H9 (cell line): ENCODE data around the gene CCL13. TPM values are rescaled to one million over a fixed set of nuclear protein-coding genes. Genes with fewer than 3 reads are reported as not detected.
A peak's percentile ranks its signal among the peaks of the same experiment; 100 is the strongest.

ENCODE experiments used
- DNase-seq: peaks from one replicate; pipeline ENCODE4 v3.0.0-alpha.2; 2017
- H2AFZ ChIP-seq: one replicate; pipeline ENCODE4 v1.6.1; 2013; ENCODE audit warnings: mild to moderate bottlenecking, low read length, control low read depth, moderate library complexity
- H2AK5ac ChIP-seq: 2 replicates; pipeline ENCODE4 v1.6.1; 2013; ENCODE audit warnings: low read length, control low read depth, mixed read lengths; ENCODE audit not compliant: insufficient read length
- H2BK120ac ChIP-seq: one replicate; pipeline ENCODE4 v1.6.1; 2013; ENCODE audit warnings: low read depth, mild to moderate bottlenecking, low read length, control low read depth, inconsistent platforms; ENCODE audit not compliant: poor library complexity, severe bottlenecking
- H2BK12ac ChIP-seq: 2 replicates; pipeline ENCODE4 v1.6.1; 2013; ENCODE audit warnings: low read length, control low read depth, mixed read lengths, low read depth; ENCODE audit not compliant: insufficient read length
- H2BK15ac ChIP-seq: 2 replicates; pipeline ENCODE4 v1.6.1; 2013; ENCODE audit warnings: low read depth, low read length, control low read depth
- H2BK20ac ChIP-seq: one replicate; pipeline ENCODE4 v1.6.1; 2013; ENCODE audit warnings: low read depth, mild to moderate bottlenecking, low read length, control low read depth, inconsistent platforms; ENCODE audit not compliant: poor library complexity, severe bottlenecking
- H2BK5ac ChIP-seq: 2 replicates; pipeline ENCODE4 v1.6.1; 2013; ENCODE audit warnings: low read length, control low read depth, mixed read lengths; ENCODE audit not compliant: insufficient read length
- H3K14ac ChIP-seq: 2 replicates; pipeline ENCODE4 v1.6.1; 2013; ENCODE audit warnings: low read length, control low read depth; ENCODE audit not compliant: insufficient read depth
- H3K18ac ChIP-seq: 2 replicates; pipeline ENCODE4 v1.6.1; 2013; ENCODE audit warnings: low read depth, mild to moderate bottlenecking, mixed read lengths, low read length, control low read depth; ENCODE audit not compliant: insufficient read length
- H3K23ac ChIP-seq: 2 replicates; pipeline ENCODE4 v1.6.1; 2013; ENCODE audit warnings: low read length, control low read depth, mixed read lengths, low read depth; ENCODE audit not compliant: insufficient read length
- H3K23me2 ChIP-seq: 2 replicates; pipeline ENCODE4 v1.6.1; 2013; ENCODE audit warnings: low read depth, mild to moderate bottlenecking, mixed read lengths, low read length, control low read depth; ENCODE audit not compliant: insufficient read length, poor library complexity, severe bottlenecking
- H3K27ac ChIP-seq: 2 replicates; pipeline ENCODE4 v1.5.1; 2013; ENCODE audit warnings: low read length, control low read depth, mixed read lengths, low read depth; ENCODE audit not compliant: insufficient read length
- H3K27me3 ChIP-seq: 2 replicates; pipeline ENCODE4 v1.6.1; 2013; ENCODE audit warnings: low read length, control low read depth, inconsistent platforms; ENCODE audit not compliant: insufficient read depth
- H3K4ac ChIP-seq: 2 replicates; pipeline ENCODE4 v1.6.1; 2013; ENCODE audit warnings: low read depth, mild to moderate bottlenecking, control low read depth, inconsistent platforms, low read length, moderate library complexity
- H3K4me1 ChIP-seq: 2 replicates; pipeline ENCODE4 v1.6.1; 2013; ENCODE audit warnings: low read length, control low read depth, inconsistent platforms; ENCODE audit not compliant: insufficient read depth
- H3K4me2 ChIP-seq: 2 replicates; pipeline ENCODE4 v1.6.1; 2013; ENCODE audit warnings: low read length, control low read depth, mixed read lengths; ENCODE audit not compliant: insufficient read length, insufficient read depth
- H3K56ac ChIP-seq: 2 replicates; pipeline ENCODE4 v1.6.1; 2013; ENCODE audit warnings: low read depth, mild to moderate bottlenecking, mixed read lengths, low read length, control low read depth; ENCODE audit not compliant: insufficient read length
- H3K79me1 ChIP-seq: 2 replicates; pipeline ENCODE4 v1.6.1; 2013; ENCODE audit warnings: low read depth, mild to moderate bottlenecking, moderate library complexity, low read length, control low read depth, inconsistent platforms; ENCODE audit not compliant: insufficient read depth, poor library complexity, severe bottlenecking
- H3K79me2 ChIP-seq: 2 replicates; pipeline ENCODE4 v1.6.1; 2013; ENCODE audit warnings: low read length, control low read depth, inconsistent platforms; ENCODE audit not compliant: insufficient read depth
- H3K9ac ChIP-seq: 2 replicates; pipeline ENCODE4 v1.6.1; 2013; ENCODE audit warnings: low read length, control low read depth, mixed read lengths; ENCODE audit not compliant: insufficient read length; ENCODE audit errors: extremely low read depth
- H3K9me3 ChIP-seq: one replicate; pipeline ENCODE4 v1.6.1; 2013; ENCODE audit warnings: low read depth, low read length, inconsistent platforms; ENCODE audit not compliant: control insufficient read depth
- H3T11ph ChIP-seq: one replicate; pipeline ENCODE4 v1.6.1; 2013; ENCODE audit warnings: mild to moderate bottlenecking, low read length, control low read depth, inconsistent platforms
- H4K20me1 ChIP-seq: one replicate; pipeline ENCODE4 v1.6.1; 2013; ENCODE audit not compliant: control insufficient read depth, insufficient read length, insufficient read depth
- H4K5ac ChIP-seq: 2 replicates; pipeline ENCODE4 v1.6.1; 2013; ENCODE audit warnings: low read depth, mild to moderate bottlenecking, mixed read lengths, low read length, control low read depth; ENCODE audit not compliant: insufficient read length
- H4K8ac ChIP-seq: replicated peaks from 2 replicates; pipeline ENCODE4 v1.6.1; 2013; ENCODE audit warnings: low read length, control low read depth, mixed read lengths, low read depth; ENCODE audit not compliant: insufficient read length
- H4K91ac ChIP-seq: 2 replicates; pipeline ENCODE4 v1.6.1; 2013; ENCODE audit warnings: low read depth, mild to moderate bottlenecking, moderate library complexity, mixed read lengths, low read length, control low read depth; ENCODE audit not compliant: insufficient read length
- H3K27ac Mint-ChIP-seq, 3 experiments: 2 replicates in 2 of 3; 3 replicates in 1 of 3; pipeline ENCODE4 v1.8.0; 2020 to 2021; ENCODE audit warnings: mixed read lengths in 3 of 3, mild to moderate bottlenecking in 1 of 3, moderate library complexity in 1 of 3
- H3K27me3 Mint-ChIP-seq: 2 replicates; pipeline ENCODE4 v1.8.0; 2021; ENCODE audit warnings: low read depth, mild to moderate bottlenecking, moderate library complexity, mixed read lengths
- H3K36me3 Mint-ChIP-seq, 3 experiments: 2 replicates in 2 of 3; 3 replicates in 1 of 3; pipeline ENCODE4 v1.8.0; 2020 to 2021; ENCODE audit warnings: low read depth in 3 of 3, mixed read lengths in 3 of 3; ENCODE audit not compliant: insufficient read depth in 1 of 3
- H3K4me1 Mint-ChIP-seq, 2 experiments: 2 replicates each; pipeline ENCODE4 v1.8.0; 2020; ENCODE audit warnings: mixed read lengths in 2 of 2
- H3K4me3 Mint-ChIP-seq, 2 experiments: 2 replicates in 1 of 2; 3 replicates in 1 of 2; pipeline ENCODE4 v1.8.0; 2020 to 2021; ENCODE audit warnings: mild to moderate bottlenecking in 2 of 2, mixed read lengths in 2 of 2, moderate library complexity in 1 of 2
- H3K9me3 Mint-ChIP-seq, 2 experiments: 2 replicates in 1 of 2; 3 replicates in 1 of 2; pipeline ENCODE4 v1.8.0; 2020; ENCODE audit warnings: mild to moderate bottlenecking in 2 of 2, mixed read lengths in 2 of 2, moderate library complexity in 1 of 2
- WGBS: extraction: QIAGEN DNeasy Blood & Tissue Kit; methylation state at CpG from one replicate; pipeline ENCODE4 v1.1.7; 2013; ENCODE audit warnings: missing lambda C conversion rate, low lambda C conversion rate, mixed read lengths; ENCODE audit not compliant: insufficient read length; ENCODE audit errors: extremely low coverage; 5-methylcytosine and 5-hydroxymethylcytosine counted together
- total RNA-seq: library from RNA; stranded (reverse); gene quantifications from 2 replicates; pipeline ENCODE4 v1.2.1, GENCODE V29; 2021
- TF ChIP-seq, protein P1 (sequence below): fragments of 200-600 bp; sonication (generic); conservative IDR thresholded peaks from 3 replicates; pipeline ENCODE4 v1.8.0; 2021; ENCODE audit warnings: antibody characterized with exemption, mild to moderate bottlenecking

Gene CCL13
- total RNA-seq, 1 experiment from 2014 or later: not detected

DNA sequence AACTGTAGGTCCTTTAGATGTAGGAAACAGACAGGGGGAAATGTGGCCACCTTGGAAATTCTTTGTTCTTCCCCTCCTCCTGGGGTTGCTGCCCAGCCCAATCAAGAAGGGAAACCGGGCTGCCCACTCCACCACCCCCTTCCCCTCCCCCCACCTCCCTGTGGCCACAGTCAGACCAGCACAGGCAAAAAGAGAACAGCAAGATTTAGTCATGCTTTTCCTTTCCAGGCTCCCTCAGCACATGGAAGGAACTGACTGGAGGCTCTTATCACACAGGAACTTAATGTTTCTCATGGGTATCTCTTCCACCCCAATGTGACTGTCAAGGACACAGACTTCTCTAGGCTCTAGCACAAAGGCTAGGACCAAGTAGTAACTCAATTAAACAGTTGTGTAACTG, 9.7 kb downstream of the CCL13 start:
- Mint-ChIP-seq H3K27me3 (peaks cover 21% of the 10 kb centered on the region), H3K4me1 (peaks cover 10 to 21% of the 10 kb centered on the region in 2 experiments; a peak in 3 of 4 replicates), H3K4me3 (no peak overlapping the region), H3K36me3 (no peaks in the 10 kb centered on the region), H3K27ac (no peak overlapping the region), H3K9me3 (no peaks in the 10 kb centered on the region)
- Histone ChIP-seq H3K27me3 (no peaks in the 10 kb centered on the region), H3K79me2 (no peaks in the 10 kb centered on the region), H2BK15ac (no peak overlapping the region), H2BK120ac (no peak overlapping the region), H2BK20ac (no peak overlapping the region), H3K18ac (no peak overlapping the region), H4K20me1 (no peaks in the 10 kb centered on the region), H4K5ac (no peak overlapping the region), H4K8ac (no peak overlapping the region), H3K79me1 (no peaks in the 10 kb centered on the region), H3K23ac (no peak overlapping the region), H2AK5ac (no peak overlapping the region), H3K56ac (no peak overlapping the region), H2BK5ac (no peak overlapping the region), H3K4me1 (no peaks in the 10 kb centered on the region), H3K9ac (no peak overlapping the region), H3K14ac (no peak overlapping the region), H2AFZ (no peak overlapping the region), H3K9me3 (no peaks in the 10 kb centered on the region), H3K27ac (no peak overlapping the region), H2BK12ac (no peak overlapping the region), H3K23me2 (no peaks in the 10 kb centered on the region), H4K91ac (no peak overlapping the region), H3K4me2 (no peak overlapping the region), H3T11ph (no peak overlapping the region), H3K4ac (no peak overlapping the region)
- peak; percentile 24 for DNase-seq
- TF ChIP-seq, protein P1, sequence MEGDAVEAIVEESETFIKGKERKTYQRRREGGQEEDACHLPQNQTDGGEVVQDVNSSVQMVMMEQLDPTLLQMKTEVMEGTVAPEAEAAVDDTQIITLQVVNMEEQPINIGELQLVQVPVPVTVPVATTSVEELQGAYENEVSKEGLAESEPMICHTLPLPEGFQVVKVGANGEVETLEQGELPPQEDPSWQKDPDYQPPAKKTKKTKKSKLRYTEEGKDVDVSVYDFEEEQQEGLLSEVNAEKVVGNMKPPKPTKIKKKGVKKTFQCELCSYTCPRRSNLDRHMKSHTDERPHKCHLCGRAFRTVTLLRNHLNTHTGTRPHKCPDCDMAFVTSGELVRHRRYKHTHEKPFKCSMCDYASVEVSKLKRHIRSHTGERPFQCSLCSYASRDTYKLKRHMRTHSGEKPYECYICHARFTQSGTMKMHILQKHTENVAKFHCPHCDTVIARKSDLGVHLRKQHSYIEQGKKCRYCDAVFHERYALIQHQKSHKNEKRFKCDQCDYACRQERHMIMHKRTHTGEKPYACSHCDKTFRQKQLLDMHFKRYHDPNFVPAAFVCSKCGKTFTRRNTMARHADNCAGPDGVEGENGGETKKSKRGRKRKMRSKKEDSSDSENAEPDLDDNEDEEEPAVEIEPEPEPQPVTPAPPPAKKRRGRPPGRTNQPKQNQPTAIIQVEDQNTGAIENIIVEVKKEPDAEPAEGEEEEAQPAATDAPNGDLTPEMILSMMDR: no peak
- WGBS: no CpG with 5 or more reads among the region's 1 CpG
